NCI-H146 (cell line): ENCODE results near the gene UNC5B.

Experiments used
- DNase-seq: peaks from one replicate; lab custom pipeline; 2025; lab: John Stamatoyannopoulos, UW

The UNC5B gene

DNA sequence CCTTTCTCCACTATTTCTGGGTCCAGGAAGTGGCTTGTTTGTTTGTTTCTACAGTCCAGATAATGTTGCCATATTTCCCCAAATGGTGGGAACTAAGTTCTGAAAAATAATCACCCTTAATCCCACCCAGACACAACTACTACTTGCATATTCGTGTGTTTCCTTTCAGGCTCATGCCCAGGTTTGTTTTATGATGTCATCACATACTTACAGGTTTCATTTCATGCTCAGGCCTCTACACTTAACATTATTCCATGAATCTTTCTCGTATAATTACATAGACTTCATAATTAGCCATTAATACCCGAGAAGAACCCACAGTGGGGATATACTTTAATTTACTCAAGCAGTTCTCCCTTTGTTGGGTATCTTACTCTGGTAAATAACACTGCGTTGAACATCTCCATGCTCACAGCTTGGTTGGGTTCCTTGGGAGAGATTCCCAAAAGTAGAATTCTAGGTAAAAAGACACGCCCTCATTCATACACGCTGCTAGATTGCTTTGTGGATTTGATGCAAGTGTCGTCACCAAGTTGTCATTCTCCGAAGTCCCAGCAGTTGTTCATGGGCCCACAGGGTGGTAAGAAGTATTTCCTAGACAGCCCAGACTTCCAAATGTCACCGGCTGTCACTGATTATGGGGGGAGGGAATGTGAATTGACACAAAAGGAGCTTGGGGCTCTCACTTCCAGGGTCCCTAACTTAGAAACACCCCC lies 42.6 kb downstream of the UNC5B start:
- no peak for DNase-seq

DNA sequence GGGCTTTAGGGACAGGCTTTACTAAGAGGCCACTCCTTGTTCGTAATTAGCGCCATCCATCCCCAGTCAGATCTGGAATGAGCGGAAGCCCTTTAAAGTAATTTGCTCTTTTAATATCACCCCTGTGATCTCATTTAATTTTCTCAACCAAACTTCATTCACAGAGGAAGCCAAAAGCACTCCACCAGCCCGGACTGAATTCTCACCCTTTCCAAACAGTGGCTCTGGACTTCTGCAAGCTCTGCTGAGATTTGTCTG lies 43.1 kb downstream of the UNC5B start:
- DNase-seq = no peak

DNA sequence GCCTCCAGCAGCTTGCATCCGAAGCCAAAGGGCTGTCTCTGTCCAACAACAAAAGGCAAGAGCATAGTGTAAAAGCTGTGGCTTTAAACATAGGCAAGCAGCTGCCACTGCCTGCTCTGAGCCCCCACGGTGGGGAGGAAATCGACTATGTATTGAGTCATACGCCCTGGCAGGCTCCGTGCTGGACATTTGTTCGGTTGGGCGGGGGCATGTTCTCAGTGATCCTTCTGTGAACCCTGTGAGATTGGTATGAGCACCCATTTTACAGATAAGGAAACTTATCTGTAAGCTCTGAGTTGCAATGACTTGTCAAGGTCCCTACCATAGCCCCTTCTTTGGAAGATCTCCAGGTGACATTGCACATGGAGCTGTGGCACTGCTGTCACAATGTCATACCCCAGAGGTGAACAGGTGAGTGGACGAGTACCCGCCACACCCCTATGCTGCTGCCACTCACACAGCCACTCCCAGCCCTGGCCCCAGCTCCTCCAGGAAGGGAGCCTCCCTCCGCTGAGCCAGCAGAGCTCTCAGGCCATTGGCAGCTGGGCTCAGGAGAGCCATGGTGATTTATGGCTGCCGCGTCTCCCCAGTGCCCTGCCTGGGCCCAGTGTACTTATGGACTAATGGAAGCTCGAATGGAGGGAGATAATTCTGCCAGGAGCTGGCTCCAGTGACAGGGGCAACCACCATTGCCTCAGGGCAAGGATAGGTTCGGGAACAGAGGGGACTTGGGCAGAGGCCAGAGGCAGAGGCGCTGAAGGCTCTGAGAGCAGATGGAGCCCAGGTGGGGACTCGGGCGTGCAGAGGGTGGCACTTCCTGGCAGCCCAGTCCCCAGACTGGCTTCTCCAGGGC lies 43.7 kb downstream of the UNC5B start:
- DNase-seq = peak; percentile 35

GRCh38 chr10:71256661-71257318 lies 44.4 kb downstream of the UNC5B start:
- no peak for DNase-seq

GRCh38 chr10:71257319-71257997 lies 45.1 kb downstream of the UNC5B start:
- no peak for DNase-seq

DNA sequence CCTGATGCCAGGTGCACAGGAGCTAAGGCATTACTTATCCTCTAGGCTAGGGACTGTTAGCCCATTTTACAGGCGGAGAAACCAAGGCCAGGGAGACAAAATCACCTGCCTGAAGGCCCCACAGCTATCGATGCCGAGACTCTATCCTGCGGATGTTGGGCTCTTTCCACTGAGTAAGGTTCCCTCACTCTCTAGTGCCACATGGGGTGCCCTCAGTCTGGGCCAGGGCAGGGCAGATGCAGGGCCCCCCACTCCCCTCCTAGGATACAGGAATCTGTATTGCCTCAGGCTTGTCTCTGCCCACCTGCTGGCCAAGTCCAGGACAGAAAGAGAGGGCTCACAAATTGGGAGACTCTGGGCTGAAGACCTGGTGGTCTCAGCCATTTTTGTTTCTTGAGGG lies 45.7 kb downstream of the UNC5B start:
- no peak for DNase-seq

GRCh38 chr10:71258446-71259145 lies 46.2 kb downstream of the UNC5B start:
- DNase-seq = no peak

DNA sequence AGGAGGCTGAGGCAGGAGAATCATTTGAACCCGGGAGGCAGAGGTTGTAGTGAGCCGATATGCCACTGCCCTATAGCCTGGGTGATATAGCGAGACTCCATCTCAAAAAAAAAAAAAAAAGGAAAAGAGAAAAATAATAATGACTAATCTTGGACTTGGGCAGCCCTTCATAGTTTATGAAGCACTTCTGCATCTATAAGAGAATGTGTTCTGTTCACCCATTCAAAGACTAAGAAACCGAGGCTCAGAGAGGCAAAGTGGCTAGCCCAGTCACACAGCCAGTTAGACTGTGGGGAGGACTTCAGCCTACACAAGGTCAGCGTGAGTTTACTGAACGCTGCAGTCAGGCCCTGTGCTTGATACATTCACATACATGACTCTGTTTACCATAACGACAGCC lies 46.9 kb downstream of the UNC5B start:
- no peak for DNase-seq

- no peak for DNase-seq
Measured at GRCh38 chr10:71259815-71260501, 47.6 kb downstream of the UNC5B start.

GRCh38 chr10:71260622-71261325 lies 48.4 kb downstream of the UNC5B start:
- DNase-seq = no peak

DNA sequence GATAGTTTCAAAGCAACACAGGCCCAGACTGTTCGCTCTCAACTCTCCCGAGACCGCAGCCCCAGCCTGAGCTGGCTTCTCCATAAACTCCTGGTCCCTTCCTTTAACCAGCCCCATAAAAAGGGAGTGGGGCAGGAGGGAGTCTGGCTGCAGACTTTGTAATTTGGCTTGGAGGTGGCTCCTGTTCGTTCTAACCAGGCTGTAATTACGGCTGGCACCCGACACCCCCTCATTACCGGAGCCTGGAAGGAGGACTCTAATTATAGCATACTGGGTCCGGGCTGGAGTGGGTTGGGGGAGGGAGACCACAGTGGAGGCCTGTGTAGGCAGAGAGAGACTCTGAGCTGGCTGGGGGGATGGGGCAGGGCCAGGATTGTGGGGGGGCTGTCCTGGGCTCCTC lies 49.7 kb downstream of the UNC5B start:
- no peak for DNase-seq

GRCh38 chr10:71262817-71263216 lies 50.4 kb downstream of the UNC5B start:
- DNase-seq = no peak

DNA sequence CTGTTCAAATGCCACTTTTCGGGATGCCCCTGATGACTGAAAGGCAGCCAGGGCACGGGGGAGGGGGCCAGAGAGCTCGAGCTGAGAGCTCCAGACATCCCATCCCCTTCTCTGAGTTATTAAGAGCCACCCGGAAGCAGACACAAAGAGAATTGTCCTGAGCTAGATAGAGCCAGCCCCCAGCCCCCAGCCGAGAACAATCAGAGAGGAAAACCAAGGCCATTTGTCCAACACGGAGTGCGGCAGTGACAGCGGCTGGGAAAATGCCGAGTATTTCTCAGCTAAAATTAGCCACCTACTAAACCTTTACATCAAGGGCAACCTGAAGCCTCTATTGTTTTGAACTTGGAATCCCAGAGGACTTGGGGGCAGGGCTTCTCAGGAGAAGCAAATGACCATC lies 51.0 kb downstream of the UNC5B start:
- no peak for DNase-seq

GRCh38 chr10:71264345-71265200 lies 52.2 kb downstream of the UNC5B start:
- no peak for DNase-seq

- no peak for DNase-seq
Measured at GRCh38 chr10:71265201-71265575, 52.8 kb downstream of the UNC5B start.

DNA sequence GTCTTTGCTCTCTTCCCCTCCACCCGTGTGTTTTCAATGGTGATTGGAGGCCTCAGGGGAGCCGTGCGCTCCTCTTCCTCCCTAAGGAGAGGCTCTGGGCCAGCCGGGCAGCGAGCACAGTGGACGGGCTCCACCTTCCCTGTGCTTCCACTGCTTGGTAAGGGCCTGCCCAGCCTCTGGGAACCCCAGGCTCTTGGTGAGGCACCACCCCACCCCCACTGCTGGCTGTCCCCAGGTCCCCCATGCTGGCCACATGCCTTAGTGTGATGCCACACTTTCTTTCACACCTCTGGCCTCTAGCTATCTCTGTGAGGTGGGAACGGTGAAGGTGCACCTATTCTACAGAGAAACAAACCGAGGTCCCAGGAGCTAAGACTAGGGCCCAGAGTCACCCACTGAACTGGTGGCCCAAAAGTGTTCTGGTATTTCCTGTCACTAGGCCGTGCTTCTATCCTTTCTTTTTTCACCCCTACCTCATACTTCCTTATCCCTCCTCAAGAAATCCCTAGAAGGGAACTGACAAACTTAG lies 53.3 kb downstream of the UNC5B start:
- no peak for DNase-seq

- DNase-seq = peak; percentile 15
Measured at GRCh38 chr10:71266147-71266917, 54.0 kb downstream of the UNC5B start.

- DNase-seq = no peak
Measured at GRCh38 chr10:71266918-71267442, 54.6 kb downstream of the UNC5B start.
